ENCODE results near the gene KANK4. TPM values are rescaled to one million over a fixed set of nuclear protein-coding genes. Genes with fewer than 3 reads are reported as not detected.

The KANK4 gene
- total RNA-seq, 2 donors from 2014 or later = 0.46 to 0.70 TPM

DNA sequence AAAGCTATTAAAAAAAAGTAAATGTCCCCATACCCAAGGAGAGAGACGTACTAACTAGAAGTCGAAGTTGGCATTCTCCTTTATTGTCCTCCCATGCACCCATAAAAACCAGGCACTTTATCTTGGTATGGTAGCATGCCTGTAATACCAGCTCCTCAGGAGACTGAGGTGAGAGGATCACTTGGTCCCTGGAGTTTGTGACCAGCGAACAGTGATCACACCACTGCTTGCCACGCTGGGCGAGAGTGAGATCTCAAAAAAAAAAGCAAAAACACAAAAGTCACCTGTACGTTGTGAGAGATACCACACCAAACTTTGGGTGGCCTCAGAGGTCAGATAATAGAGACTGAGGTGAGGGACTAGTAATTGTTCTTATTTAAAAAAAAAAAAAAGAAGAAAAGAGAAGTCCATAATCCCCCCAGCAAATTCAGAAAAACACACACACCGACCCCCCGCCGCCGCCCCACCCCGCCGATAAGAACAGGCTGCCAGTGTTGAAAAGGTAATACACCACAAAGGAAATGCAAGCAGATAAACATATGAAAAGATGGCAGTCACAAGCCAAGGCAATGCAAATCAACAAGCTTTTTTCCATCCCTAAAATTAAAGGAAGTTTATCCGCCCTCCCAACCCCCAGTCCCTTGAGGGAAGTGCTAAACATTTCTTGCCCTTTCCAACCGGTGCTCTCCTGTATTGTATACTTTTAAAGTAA lies 121.0 kb downstream of the KANK4 start:
- Histone ChIP-seq H3K4me3 (ENCODE audit: low read length) (peak overlapping the region; percentile 93), H3K9ac (ENCODE audit: extremely low read depth, low read length, poor library complexity, severe bottlenecking) (peak overlapping the region; percentile 63), H3K9me3 (ENCODE audit: control insufficient read depth, low read length) (no peaks in the 10 kb centered on the region), H3K4me1 (ENCODE audit: control insufficient read depth, insufficient read depth, low read length) (no peaks in the 10 kb centered on the region), H3K27me3 (ENCODE audit: control insufficient read depth, insufficient read depth, low read length, poor library complexity, severe bottlenecking) (no peaks in the 10 kb centered on the region), H3K27ac (ENCODE audit: low read depth, low read length) (no peak overlapping the region), H3K36me3 (ENCODE audit: control insufficient read depth, insufficient read depth, low read length) (peaks cover 52% of the 10 kb centered on the region)
- 6 to 14% methylated on average over 5 to 14 of the region's 14 CpGs for WGBS, 2 experiments (ENCODE audit: insufficient coverage in 1 of 2, insufficient read length in 1 of 2)
- peak overlapping the region; percentile 100 for H3K4me3 Mint-ChIP-seq
- DNase-seq = peak; percentile 89
- H3K27me3 Mint-ChIP-seq (ENCODE audit: insufficient read depth) = no peaks in the 10 kb centered on the region
- TF ChIP-seq, protein P1, sequence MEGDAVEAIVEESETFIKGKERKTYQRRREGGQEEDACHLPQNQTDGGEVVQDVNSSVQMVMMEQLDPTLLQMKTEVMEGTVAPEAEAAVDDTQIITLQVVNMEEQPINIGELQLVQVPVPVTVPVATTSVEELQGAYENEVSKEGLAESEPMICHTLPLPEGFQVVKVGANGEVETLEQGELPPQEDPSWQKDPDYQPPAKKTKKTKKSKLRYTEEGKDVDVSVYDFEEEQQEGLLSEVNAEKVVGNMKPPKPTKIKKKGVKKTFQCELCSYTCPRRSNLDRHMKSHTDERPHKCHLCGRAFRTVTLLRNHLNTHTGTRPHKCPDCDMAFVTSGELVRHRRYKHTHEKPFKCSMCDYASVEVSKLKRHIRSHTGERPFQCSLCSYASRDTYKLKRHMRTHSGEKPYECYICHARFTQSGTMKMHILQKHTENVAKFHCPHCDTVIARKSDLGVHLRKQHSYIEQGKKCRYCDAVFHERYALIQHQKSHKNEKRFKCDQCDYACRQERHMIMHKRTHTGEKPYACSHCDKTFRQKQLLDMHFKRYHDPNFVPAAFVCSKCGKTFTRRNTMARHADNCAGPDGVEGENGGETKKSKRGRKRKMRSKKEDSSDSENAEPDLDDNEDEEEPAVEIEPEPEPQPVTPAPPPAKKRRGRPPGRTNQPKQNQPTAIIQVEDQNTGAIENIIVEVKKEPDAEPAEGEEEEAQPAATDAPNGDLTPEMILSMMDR (conservative IDR thresholded peaks at IDR 0.05) = no peak
- H3K4me1 Mint-ChIP-seq = peaks cover 28% of the 10 kb centered on the region
- peak overlapping the region; percentile 95 for H3K27ac Mint-ChIP-seq
- no peaks in the 10 kb centered on the region for H3K9me3 Mint-ChIP-seq
- peaks cover 51% of the 10 kb centered on the region for H3K36me3 Mint-ChIP-seq (ENCODE audit: low read depth)

DNA sequence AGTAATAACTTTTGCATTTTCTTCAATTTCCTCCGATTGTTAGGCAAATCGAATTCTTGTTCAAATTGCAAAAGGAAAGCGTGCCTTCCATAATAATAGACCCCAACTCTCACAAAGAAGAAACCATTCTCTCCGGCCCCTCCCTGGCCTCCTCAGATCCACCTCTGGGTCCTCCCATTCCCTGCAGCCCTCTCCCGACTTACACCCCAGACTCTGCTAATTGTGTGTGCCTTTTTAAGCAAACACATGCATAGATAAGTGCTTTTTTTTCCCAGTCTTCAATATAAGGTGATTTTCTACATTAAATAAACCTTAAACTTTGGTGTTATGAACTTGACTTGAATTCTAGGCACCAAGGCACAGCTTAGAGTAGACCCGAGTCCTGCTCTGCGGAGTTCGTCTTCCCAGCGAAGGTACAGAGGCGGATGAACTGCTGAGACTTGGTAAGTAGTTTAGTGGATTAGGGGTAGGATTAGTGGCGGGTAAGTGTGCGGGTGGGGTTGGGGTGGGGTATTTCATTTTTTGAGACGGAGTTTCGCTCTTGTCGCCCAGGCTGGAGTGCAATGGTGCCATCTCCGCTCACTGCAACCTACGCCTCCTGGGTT lies 123.0 kb downstream of the KANK4 start:
- peak; percentile 62 for DNase-seq
- no peaks in the 10 kb centered on the region for H3K27me3 Mint-ChIP-seq (ENCODE audit: insufficient read depth)
- H3K9ac ChIP-seq (ENCODE audit: extremely low read depth, low read length, poor library complexity, severe bottlenecking) = peak overlapping the region; percentile 99

DNA sequence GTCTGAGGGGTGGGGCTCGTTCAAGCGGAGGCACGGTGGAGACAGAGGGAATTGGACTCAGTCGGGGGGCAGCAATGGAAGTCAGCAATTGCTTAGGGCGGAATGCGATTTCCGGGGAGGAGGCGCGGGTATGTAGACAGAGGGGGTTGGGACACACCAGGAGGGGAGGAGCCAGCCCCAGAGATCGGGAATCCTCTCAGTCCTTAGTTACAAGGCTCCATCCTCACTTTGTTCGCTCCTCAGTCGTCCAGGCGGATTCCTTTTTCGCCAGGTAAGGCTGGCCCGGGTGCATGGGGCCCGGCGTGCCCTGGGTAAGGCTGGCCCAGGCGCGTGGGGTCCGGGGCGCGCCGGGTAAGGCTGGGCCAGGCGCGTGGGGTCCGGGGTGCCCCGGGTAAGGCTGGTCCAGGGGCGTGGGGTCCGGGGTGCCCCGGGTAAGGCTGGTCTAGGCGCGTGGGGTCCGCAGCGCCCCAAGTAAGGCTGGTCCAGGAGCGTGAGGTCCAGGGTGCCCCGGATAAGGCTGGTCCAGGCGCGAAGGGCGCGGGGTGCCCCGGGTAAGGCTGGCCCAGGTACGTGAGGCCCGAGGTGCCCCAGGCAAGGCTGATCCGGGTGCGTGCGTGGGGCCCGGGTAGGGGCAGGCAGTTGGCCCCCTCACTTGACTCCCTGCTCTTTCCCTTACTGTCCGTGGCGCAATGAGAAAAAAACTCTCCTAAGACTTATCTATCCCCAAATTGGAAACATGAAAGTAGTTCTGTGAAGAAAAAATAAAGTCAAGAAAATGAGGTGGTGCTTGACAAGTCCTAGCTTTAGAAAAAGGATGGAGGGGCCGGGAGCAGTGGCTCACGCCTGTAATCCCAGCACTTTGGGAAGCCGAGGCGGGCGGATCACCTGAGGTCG lies 124.3 kb downstream of the KANK4 start, which contains the start of gene L1TD1:
Gene L1TD1 (plus strand): TSS at position 199 of the 894 bp plus-strand sequence. CDS start 11,780 bp downstream, outside the sequence.
- peak within 1 kb of the TSS; percentile 99 for H3K27ac Mint-ChIP-seq
- H3K9me3 Mint-ChIP-seq = no peaks in the 10 kb centered on the region
- Histone ChIP-seq H3K9me3 (ENCODE audit: control insufficient read depth, low read length) (no peaks in the 10 kb centered on the region), H3K36me3 (ENCODE audit: control insufficient read depth, insufficient read depth, low read length) (peaks cover 25% of the 10 kb centered on the region), H3K4me3 (ENCODE audit: low read length) (peak within 1 kb of the TSS; percentile 93), H3K27me3 (ENCODE audit: control insufficient read depth, insufficient read depth, low read length, poor library complexity, severe bottlenecking) (no peaks in the 10 kb centered on the region), H3K4me1 (ENCODE audit: control insufficient read depth, insufficient read depth, low read length) (no peaks in the 10 kb centered on the region), H3K27ac (ENCODE audit: low read depth, low read length) (peak within 1 kb of the TSS; percentile 36), H3K9ac (ENCODE audit: extremely low read depth, low read length, poor library complexity, severe bottlenecking) (peak within 1 kb of the TSS; percentile 99)
- WGBS, 2 experiments (ENCODE audit: insufficient coverage in 1 of 2, insufficient read length in 1 of 2) = 1 to 3% methylated on average over 22 to 55 of the region's 55 CpGs
- H3K36me3 Mint-ChIP-seq (ENCODE audit: low read depth) = peaks cover 29% of the 10 kb centered on the region
- H3K27me3 Mint-ChIP-seq (ENCODE audit: insufficient read depth) = no peaks in the 10 kb centered on the region
- peak; percentile 97 for DNase-seq
- H3K4me3 Mint-ChIP-seq = peak within 1 kb of the TSS; percentile 100
- H3K4me1 Mint-ChIP-seq = peaks cover 40% of the 10 kb centered on the region
- TF ChIP-seq, protein P1 (conservative IDR thresholded peaks at IDR 0.05) = no peak

More for the DNA sequence above, 123.0 kb downstream of the KANK4 start:
- 7 to 22% methylated on average over 10 to 17 of the region's 17 CpGs for WGBS, 2 experiments (ENCODE audit: insufficient coverage in 1 of 2, insufficient read length in 1 of 2)
- peak overlapping the region; percentile 100 for H3K4me3 Mint-ChIP-seq
- H3K9me3 Mint-ChIP-seq = no peaks in the 10 kb centered on the region
- Histone ChIP-seq H3K27ac (ENCODE audit: low read depth, low read length) (no peak overlapping the region), H3K4me1 (ENCODE audit: control insufficient read depth, insufficient read depth, low read length) (no peaks in the 10 kb centered on the region), H3K4me3 (ENCODE audit: low read length) (peak overlapping the region; percentile 93), H3K27me3 (ENCODE audit: control insufficient read depth, insufficient read depth, low read length, poor library complexity, severe bottlenecking) (no peaks in the 10 kb centered on the region), H3K9me3 (ENCODE audit: control insufficient read depth, low read length) (no peaks in the 10 kb centered on the region), H3K36me3 (ENCODE audit: control insufficient read depth, insufficient read depth, low read length) (peaks cover 33% of the 10 kb centered on the region)
- TF ChIP-seq, protein P1 (conservative IDR thresholded peaks at IDR 0.05) = no peak
- H3K4me1 Mint-ChIP-seq = peaks cover 40% of the 10 kb centered on the region
- H3K27ac Mint-ChIP-seq = peak overlapping the region; percentile 99
- peaks cover 35% of the 10 kb centered on the region for H3K36me3 Mint-ChIP-seq (ENCODE audit: low read depth)

Data from endodermal cell (in vitro differentiated cells).